Pancreas (tissue), 10 donors: ENCODE data around the gene GPX2. TPM values are rescaled to one million over a fixed set of nuclear protein-coding genes. Genes with fewer than 3 reads are reported as not detected.

Experiments used
- ATAC-seq, 4 donors: fragments of 200-7000 bp; cut with Tn5 transposase; one replicate each; pipeline versions ENCODE4 v1.8.0 to v1.9.1; 2020; ENCODE audit warnings: mild to moderate bottlenecking in 4 of 4, moderate library complexity in 4 of 4
- DNase-seq, 6 donors: peaks; one replicate each; pipeline ENCODE4 v3.0.0-alpha.2; 2020
- FAIRE-seq: peaks from 2 replicates; lab custom pipeline; 2012; peaks lifted over from hg19 to GRCh38; lab: Jason Lieb, UNC
- H3K27ac ChIP-seq, 4 donors: fragments of 200-600 bp; sonication (generic); 1 replicate in 3 of 4; 2 replicates in 1 of 4; pipeline versions ENCODE4 v1.5.0 to v1.8.0; 2020
- H3K27me3 ChIP-seq, 4 donors: fragments of 200-600 bp; one replicate each; pipeline ENCODE4 v1.8.0; 2021
- H3K36me3 ChIP-seq, 3 donors: fragments of 200-600 bp; sonication (generic) in 1 of 3; one replicate each; pipeline versions ENCODE4 v1.5.0 to v1.8.0; 2020 to 2021
- H3K4me1 ChIP-seq, 3 donors: fragments of 200-600 bp; one replicate each; pipeline ENCODE4 v1.8.0; 2021
- H3K4me3 ChIP-seq, 4 donors: fragments of 200-600 bp; sonication (generic) in 2 of 4; one replicate each; pipeline versions ENCODE4 v1.5.0 to v1.8.0; 2020 to 2021
- H3K9me3 ChIP-seq, 4 donors: fragments of 200-600 bp; one replicate each; pipeline ENCODE4 v1.8.0; 2021
- whole genome bisulfite sequencing, 2 donors: extraction: QIAGEN DNeasy Blood & Tissue Kit; methylation state at CpG; one replicate each; pipeline ENCODE4 v1.1.7; 2013; 5-methylcytosine and 5-hydroxymethylcytosine counted together
- intact Hi-C, 3 donors: fragments of 100-400 bp; cut with DNase I; formaldehyde crosslinking; loops; one replicate each; pipeline versions ENCODE4 v1.11.1 to v1.14.2; 2022
- polyA plus RNA-seq, 2 donors: library from polyadenylated mRNA; stranded (reverse); fragments of 200-250 nt; gene quantifications; one replicate each; pipeline ENCODE4 v1.2.3, GENCODE V29; 2013
- total RNA-seq, 6 donors: library from RNA; stranded (reverse); fragmentation: NEBNext Ultra II Directional in 4 of 6; extraction: Animal tissue kit (Norgen Biotek cat#: 25700) in 4 of 6; gene quantifications; one replicate each; pipeline versions ENCODE4 v1.2.1 to v1.2.4, GENCODE V29; 2021 to 2023
- TF ChIP-seq, protein P1 (sequence below), 4 donors: fragments of 200-600 bp; sonication (generic) in 3 of 4; IDR thresholded peaks; one replicate each; pipeline versions ENCODE4 v1.5.0 to v1.8.0; 2021; ENCODE audit warnings: antibody characterized with exemption in 4 of 4
- donor health status: healthy with polysubstance abuse.
- donor health status: DM: no; HTN: no; CAD: no; lungs with moderate emphysema.
- donor health status: DM: no; HTN: no; CAD: no.
- donor health status: control.
- donor health status: control.
- donor health status: Bipolar disorder and iron deficiency.
- donor health status: DM: yes; HTN: yes; CAD: no.
- donor health status: DM: no; HTN: no; CAD: no.
- donor health status: DM: no; HTN: no; CAD: no.
- donor health status: DM: yes; HTN: yes; CAD: no.

Gene GPX2
- total and polyA plus RNA-seq, 8 donors, result 2.6 to 41.9 (median 11.1) TPM

DNA sequence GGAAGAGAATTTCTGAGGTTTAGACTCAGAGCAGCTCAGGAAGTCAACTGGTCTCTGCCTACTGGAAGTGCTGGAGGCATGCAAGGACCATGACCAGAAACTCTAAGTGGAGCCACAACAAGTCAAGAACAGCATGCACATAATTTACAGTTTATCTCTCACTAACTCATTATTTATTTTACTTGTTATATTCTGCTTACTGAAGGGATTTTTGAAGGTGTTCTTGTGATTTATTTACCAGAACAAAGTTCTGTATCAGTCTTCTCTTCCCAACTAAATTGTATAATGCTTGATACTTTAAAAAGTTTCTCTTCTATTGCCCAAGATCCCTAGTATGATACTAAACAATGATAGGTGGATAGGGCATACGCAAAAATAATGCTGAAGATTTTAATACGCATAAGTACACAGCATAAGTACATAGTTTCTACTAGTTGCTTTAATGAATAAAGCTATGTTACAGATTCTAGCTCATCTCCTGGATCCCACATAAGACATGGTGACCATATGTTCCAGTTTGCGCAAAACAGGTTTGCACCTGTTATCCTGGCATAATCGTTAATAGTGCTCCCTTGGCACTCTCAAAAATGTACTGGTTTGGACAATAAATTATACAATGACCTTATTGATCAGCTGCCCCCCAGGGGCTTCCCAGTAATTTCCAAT, 51.2 kb downstream of the GPX2 start:
- no peak overlapping the region for H3K4me3 ChIP-seq
- no peaks in the 10 kb centered on the region for H3K27me3 ChIP-seq
- WGBS, 2 donors, result 64 to 73% methylated on average over 4 of the region's 4 CpGs
- FAIRE-seq, result no peak
- intact Hi-C loops, result no loop called here
- no peaks in the 10 kb centered on the region for H3K9me3 ChIP-seq
- H3K4me1 ChIP-seq, result no peaks in the 10 kb centered on the region
- H3K36me3 ChIP-seq, result no peaks in the 10 kb centered on the region
- no peak for ATAC-seq
- H3K27ac ChIP-seq, result no peak overlapping the region
- DNase-seq, result no peak
- TF ChIP-seq, protein P1, sequence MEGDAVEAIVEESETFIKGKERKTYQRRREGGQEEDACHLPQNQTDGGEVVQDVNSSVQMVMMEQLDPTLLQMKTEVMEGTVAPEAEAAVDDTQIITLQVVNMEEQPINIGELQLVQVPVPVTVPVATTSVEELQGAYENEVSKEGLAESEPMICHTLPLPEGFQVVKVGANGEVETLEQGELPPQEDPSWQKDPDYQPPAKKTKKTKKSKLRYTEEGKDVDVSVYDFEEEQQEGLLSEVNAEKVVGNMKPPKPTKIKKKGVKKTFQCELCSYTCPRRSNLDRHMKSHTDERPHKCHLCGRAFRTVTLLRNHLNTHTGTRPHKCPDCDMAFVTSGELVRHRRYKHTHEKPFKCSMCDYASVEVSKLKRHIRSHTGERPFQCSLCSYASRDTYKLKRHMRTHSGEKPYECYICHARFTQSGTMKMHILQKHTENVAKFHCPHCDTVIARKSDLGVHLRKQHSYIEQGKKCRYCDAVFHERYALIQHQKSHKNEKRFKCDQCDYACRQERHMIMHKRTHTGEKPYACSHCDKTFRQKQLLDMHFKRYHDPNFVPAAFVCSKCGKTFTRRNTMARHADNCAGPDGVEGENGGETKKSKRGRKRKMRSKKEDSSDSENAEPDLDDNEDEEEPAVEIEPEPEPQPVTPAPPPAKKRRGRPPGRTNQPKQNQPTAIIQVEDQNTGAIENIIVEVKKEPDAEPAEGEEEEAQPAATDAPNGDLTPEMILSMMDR (IDR thresholded peaks at IDR 0.05), result no peak

DNA sequence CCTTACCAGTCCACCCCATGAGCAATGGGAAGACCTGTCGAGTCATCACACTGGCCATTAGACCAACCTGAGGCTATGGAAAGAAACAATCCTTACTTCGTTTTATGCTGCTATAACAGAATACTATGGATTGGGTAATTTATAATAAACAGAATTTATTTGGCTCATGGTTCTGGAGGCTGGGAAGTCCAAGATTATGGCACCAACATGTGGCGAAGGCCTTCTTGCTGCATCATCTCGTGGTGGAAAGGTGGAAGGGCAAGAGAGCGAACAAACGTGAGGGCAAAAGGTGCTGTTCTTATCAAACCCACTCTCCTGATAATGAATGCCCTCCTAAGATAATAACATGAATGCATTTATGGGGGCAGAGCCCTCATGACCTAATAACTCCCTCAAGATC, 53.2 kb downstream of the GPX2 start:
- 82 to 88% methylated on average over 6 of the region's 6 CpGs for WGBS, 2 donors
- no peaks in the 10 kb centered on the region for H3K27me3 ChIP-seq
- TF ChIP-seq, protein P1 (IDR thresholded peaks at IDR 0.05), result no peak
- intact Hi-C loops, result loop anchor here in 2 of 3 donors (5.0 to 10.0 kb wide), 2 partner anchors 65 to 67 kb away; no protein-coding TSS in a partner anchor
- no peak overlapping the region for H3K4me3 ChIP-seq
- no peaks in the 10 kb centered on the region for H3K9me3 ChIP-seq
- H3K36me3 ChIP-seq, result no peaks in the 10 kb centered on the region
- DNase-seq (no peak), ATAC-seq (no peak), FAIRE-seq (no peak)
- H3K27ac ChIP-seq, result no peak overlapping the region
- H3K4me1 ChIP-seq, result no peaks in the 10 kb centered on the region

Other genes with a start within 250 kb of the GPX2 start
- gene PLEKHG3, start 238.3 kb downstream of the GPX2 start, total RNA-seq, result 10 to 100 TPM; 33.3 to 60.7 (median 41.0) TPM
- 10 to 100 TPM; 33.8 to 42.0 TPM for gene PLEKHG3, start 238.3 kb downstream of the GPX2 start, polyA plus RNA-seq
- 1 to 10 TPM in 5 of 6 donors, under 1 TPM in 1; 0.73 to 3.4 (median 2.5) TPM for gene SPTB, start 62.8 kb downstream of the GPX2 start, total RNA-seq
- 1 to 10 TPM; 5.2 to 6.5 TPM for gene SPTB, start 62.8 kb downstream of the GPX2 start, polyA plus RNA-seq
- 10 to 100 TPM; 22.7 to 33.2 (median 29.4) TPM for gene CHURC1, start 28.3 kb downstream of the GPX2 start, total RNA-seq
- 10 to 100 TPM; 13.0 to 22.6 TPM for gene CHURC1, start 28.3 kb downstream of the GPX2 start, polyA plus RNA-seq
- 10 to 100 TPM in 2 of 6 donors, 1 to 10 TPM in 4; 4.6 to 18.8 (median 6.4) TPM for gene RAB15, start 29.6 kb upstream of the GPX2 start, total RNA-seq
- gene RAB15, start 29.6 kb upstream of the GPX2 start, polyA plus RNA-seq, result 10 to 100 TPM in 1 of 2 donors, 1 to 10 TPM in 1; 7.5 to 12.2 TPM
- 1 to 10 TPM; 4.9 to 9.5 (median 6.7) TPM for gene FNTB, start 44.1 kb upstream of the GPX2 start, total RNA-seq
- 1 to 10 TPM; 4.6 to 7.7 TPM for gene FNTB, start 44.1 kb upstream of the GPX2 start, polyA plus RNA-seq
- 10 to 100 TPM; 28.6 to 48.9 (median 40.4) TPM for gene MAX, start 159.8 kb upstream of the GPX2 start, total RNA-seq
- gene MAX, start 159.8 kb upstream of the GPX2 start, polyA plus RNA-seq, result 10 to 100 TPM; 19.7 to 29.0 TPM